ENCODE measurements around the gene ATP13A3.

The ATP13A3 gene

DNA sequence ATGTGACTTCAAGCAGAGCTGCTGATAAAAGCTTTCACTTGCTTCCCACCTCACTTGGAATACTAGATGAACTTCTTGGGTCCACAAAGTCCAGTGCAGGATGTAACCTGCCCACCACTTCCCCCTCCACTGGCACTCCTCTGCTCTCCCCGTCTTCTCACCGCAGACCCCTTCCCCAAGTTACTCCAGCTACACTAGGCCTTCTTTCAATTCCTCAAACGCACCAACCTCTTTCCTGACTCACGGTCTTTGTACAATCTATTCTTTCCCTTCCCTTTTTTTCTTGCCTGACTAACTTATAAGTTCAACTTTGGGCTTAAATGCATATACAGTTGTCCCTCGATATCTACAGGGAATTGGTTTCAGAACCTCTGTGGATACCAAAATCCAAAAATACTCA lies 5.2 kb upstream of the ATP13A3 start:
- TF ChIP-seq EZH2 (IDR thresholded peaks at IDR 0.05; ENCODE audit: borderline replicate concordance, low read length) = no peak
- TF ChIP-seq, protein P1, sequence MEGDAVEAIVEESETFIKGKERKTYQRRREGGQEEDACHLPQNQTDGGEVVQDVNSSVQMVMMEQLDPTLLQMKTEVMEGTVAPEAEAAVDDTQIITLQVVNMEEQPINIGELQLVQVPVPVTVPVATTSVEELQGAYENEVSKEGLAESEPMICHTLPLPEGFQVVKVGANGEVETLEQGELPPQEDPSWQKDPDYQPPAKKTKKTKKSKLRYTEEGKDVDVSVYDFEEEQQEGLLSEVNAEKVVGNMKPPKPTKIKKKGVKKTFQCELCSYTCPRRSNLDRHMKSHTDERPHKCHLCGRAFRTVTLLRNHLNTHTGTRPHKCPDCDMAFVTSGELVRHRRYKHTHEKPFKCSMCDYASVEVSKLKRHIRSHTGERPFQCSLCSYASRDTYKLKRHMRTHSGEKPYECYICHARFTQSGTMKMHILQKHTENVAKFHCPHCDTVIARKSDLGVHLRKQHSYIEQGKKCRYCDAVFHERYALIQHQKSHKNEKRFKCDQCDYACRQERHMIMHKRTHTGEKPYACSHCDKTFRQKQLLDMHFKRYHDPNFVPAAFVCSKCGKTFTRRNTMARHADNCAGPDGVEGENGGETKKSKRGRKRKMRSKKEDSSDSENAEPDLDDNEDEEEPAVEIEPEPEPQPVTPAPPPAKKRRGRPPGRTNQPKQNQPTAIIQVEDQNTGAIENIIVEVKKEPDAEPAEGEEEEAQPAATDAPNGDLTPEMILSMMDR (IDR thresholded peaks at IDR 0.05; ENCODE audit: low read length) = no peak
- H2AFZ ChIP-seq (ENCODE audit: low read length) = no peak overlapping the region
- H3K79me2 ChIP-seq (ENCODE audit: insufficient read depth, low read length) = no peaks in the 10 kb centered on the region
- no peaks in the 10 kb centered on the region for H3F3A ChIP-seq (ENCODE audit: insufficient read depth, low read length)
- no peak overlapping the region for H3K4me3 ChIP-seq (ENCODE audit: low read depth, low read length, poor library complexity, severe bottlenecking)
- H3K27ac ChIP-seq (ENCODE audit: low read depth, low read length, poor library complexity, severe bottlenecking) = peak overlapping the region; percentile 40
- H3K9me2 ChIP-seq (ENCODE audit: low read depth, low read length) = no peaks in the 10 kb centered on the region
- no peaks in the 10 kb centered on the region for H4K20me1 ChIP-seq (ENCODE audit: insufficient read depth, low read length)
- no peak overlapping the region for H3K9ac ChIP-seq (ENCODE audit: low read length)
- no peak overlapping the region for H3K4me2 ChIP-seq (ENCODE audit: low read length)
- no peaks in the 10 kb centered on the region for H3K27me3 ChIP-seq (ENCODE audit: insufficient read depth, low read length)
- no peaks in the 10 kb centered on the region for H3K9me3 ChIP-seq (ENCODE audit: low read length)
- peaks cover 28% of the 10 kb centered on the region; the same call in 1 of the 2 replicates for H3K36me3 ChIP-seq (ENCODE audit: insufficient read depth, low read length)
- peaks cover 71% of the 10 kb centered on the region for H3K4me1 ChIP-seq (ENCODE audit: insufficient read depth, low read length, severe bottlenecking)

DNA sequence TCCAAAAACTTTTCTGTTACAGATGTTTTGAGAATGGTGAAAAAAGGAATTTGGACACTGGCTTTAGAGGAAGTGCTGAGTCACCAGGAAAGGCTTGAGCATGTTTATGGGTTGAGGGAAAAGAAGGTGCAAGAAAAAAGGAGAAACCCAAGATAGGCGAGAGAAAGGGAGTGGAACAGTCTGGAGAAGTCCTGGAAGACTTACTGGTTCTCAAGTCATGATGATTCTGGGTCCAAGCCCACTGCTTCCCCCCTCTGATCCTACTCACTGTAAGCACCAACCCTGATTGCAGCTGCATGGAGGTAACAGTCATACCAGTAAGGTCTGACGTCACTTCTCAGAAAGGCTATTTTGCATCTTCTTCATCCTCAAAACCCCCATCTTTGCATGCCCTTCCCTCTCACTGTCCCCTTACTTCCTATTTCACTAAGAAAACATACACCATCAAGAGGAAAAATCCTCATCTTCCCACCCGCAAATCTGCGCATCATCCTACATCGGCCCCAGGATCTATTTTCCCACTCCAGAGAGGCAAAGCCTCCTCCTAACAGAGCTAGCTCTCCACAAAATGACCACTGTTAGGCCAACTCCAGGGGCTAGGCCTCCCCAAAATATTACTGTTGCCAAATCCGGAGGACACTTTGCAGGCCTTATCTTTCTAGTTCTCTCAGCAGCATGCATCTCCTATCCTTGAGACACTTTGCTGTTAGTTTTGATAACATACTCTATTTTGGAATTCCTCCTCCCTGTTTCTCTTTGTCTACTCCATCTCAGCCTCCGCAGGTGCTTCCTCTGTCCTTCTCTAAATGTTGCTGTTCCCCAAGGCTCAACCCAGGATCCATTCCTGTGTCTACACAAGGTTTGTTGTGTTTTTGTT lies 3.2 kb upstream of the ATP13A3 start:
- Histone ChIP-seq H3F3A (ENCODE audit: insufficient read depth, low read length) (no peaks in the 10 kb centered on the region), H3K9me3 (ENCODE audit: low read length) (no peaks in the 10 kb centered on the region), H3K36me3 (ENCODE audit: insufficient read depth, low read length) (peaks cover 25% of the 10 kb centered on the region; the same call in 1 of the 2 replicates), H3K4me2 (ENCODE audit: low read length) (peak overlapping the region; percentile 15), H3K4me3 (ENCODE audit: low read depth, low read length, poor library complexity, severe bottlenecking) (peak overlapping the region; percentile 85), H3K27me3 (ENCODE audit: insufficient read depth, low read length) (no peaks in the 10 kb centered on the region), H3K4me1 (ENCODE audit: insufficient read depth, low read length, severe bottlenecking) (peaks cover 60% of the 10 kb centered on the region), H3K27ac (ENCODE audit: low read depth, low read length, poor library complexity, severe bottlenecking) (peak overlapping the region; percentile 67), H2AFZ (ENCODE audit: low read length) (no peak overlapping the region), H3K9me2 (ENCODE audit: low read depth, low read length) (no peaks in the 10 kb centered on the region), H3K9ac (ENCODE audit: low read length) (no peak overlapping the region; the same call in 1 of the 2 replicates), H4K20me1 (ENCODE audit: insufficient read depth, low read length) (no peaks in the 10 kb centered on the region), H3K79me2 (ENCODE audit: insufficient read depth, low read length) (peaks cover 13% of the 10 kb centered on the region)
- TF ChIP-seq, protein P1 (IDR thresholded peaks at IDR 0.05; ENCODE audit: low read length) = no peak
- TF ChIP-seq EZH2 (IDR thresholded peaks at IDR 0.05; ENCODE audit: borderline replicate concordance, low read length) = no peak

DNA sequence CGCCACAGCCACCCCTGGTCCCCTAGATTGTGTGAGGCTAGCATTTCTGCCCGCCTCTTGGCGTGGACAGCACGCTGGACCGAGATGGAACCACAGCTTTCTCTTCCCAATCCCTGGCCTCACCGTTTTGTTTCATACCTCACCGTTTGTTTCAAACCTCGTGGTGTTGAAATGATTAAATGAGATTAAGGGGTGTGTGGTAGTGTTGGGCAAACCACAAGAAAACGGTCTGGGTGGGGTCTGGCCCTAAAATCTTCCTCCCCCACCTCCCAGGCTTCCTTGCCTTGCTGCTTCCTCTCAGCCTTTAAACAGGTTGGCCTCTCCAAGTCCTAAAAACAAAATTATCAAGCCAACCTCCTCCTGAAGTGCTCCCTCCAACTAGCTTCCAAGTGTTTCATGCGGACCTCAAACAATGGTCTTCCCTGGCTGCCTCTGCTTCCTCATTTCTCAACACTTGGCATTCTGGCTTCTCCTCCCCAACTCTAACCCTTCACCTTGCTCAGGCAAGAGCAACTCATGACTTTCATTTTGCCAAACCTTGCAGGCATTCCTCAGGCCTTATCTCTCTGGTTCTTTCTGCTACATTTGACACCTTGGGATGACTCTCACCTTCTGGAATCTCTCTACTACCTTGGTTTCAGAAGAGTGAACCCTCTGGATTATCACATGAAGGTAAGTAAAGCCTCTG lies 1.4 kb upstream of the ATP13A3 start:
- peak overlapping the region; percentile 69 for H3K4me2 ChIP-seq (ENCODE audit: low read length)
- peak overlapping the region; percentile 85 for H3K4me3 ChIP-seq (ENCODE audit: low read depth, low read length, poor library complexity, severe bottlenecking)
- peaks cover 30% of the 10 kb centered on the region for H3K79me2 ChIP-seq (ENCODE audit: insufficient read depth, low read length)
- no peaks in the 10 kb centered on the region for H4K20me1 ChIP-seq (ENCODE audit: insufficient read depth, low read length)
- TF ChIP-seq, protein P1 (IDR thresholded peaks at IDR 0.05; ENCODE audit: low read length) = peak; percentile 16; the same call in 1 of the 2 replicates
- TF ChIP-seq EZH2 (IDR thresholded peaks at IDR 0.05; ENCODE audit: borderline replicate concordance, low read length) = no peak
- H3K27ac ChIP-seq (ENCODE audit: low read depth, low read length, poor library complexity, severe bottlenecking) = peak overlapping the region; percentile 85
- no peaks in the 10 kb centered on the region for H3K9me3 ChIP-seq (ENCODE audit: low read length)
- H3F3A ChIP-seq (ENCODE audit: insufficient read depth, low read length) = no peaks in the 10 kb centered on the region
- no peaks in the 10 kb centered on the region for H3K27me3 ChIP-seq (ENCODE audit: insufficient read depth, low read length)
- H3K9ac ChIP-seq (ENCODE audit: low read length) = peak overlapping the region; percentile 70
- no peaks in the 10 kb centered on the region for H3K9me2 ChIP-seq (ENCODE audit: low read depth, low read length)
- peaks cover 64% of the 10 kb centered on the region for H3K4me1 ChIP-seq (ENCODE audit: insufficient read depth, low read length, severe bottlenecking)
- H2AFZ ChIP-seq (ENCODE audit: low read length) = no peak overlapping the region
- H3K36me3 ChIP-seq (ENCODE audit: insufficient read depth, low read length) = peaks cover 33% of the 10 kb centered on the region
